ENCODE data around the gene ADARB2. TPM values are rescaled to one million over a fixed set of nuclear protein-coding genes. Genes with fewer than 3 reads are reported as not detected.

ADARB2 gene
- total RNA-seq, 2 donors from 2014 or later: 8.0 to 12.2 TPM

GRCh38 chr10:1578392-1579140 lies 158.8 kb downstream of the ADARB2 start:
- intact Hi-C loops (cut with DNase I): no loop called here
- 58 to 62% methylated on average over 15 to 16 of the region's 19 CpGs for WGBS, 2 donors
- ATAC-seq (no peak), DNase-seq (no peak)
- no peaks in the 10 kb centered on the region for H3K27me3 ChIP-seq
- H3K9me3 ChIP-seq: no peaks in the 10 kb centered on the region
- no peak overlapping the region for H3K27ac ChIP-seq
- no peak overlapping the region for H3K4me3 ChIP-seq
- no peaks in the 10 kb centered on the region for H3K36me3 ChIP-seq (replicated peaks in 1 of 2; ENCODE audit: insufficient read depth in 1 of 2, low read depth in 2 of 2)
- no peaks in the 10 kb centered on the region for H3K4me1 ChIP-seq
- TF ChIP-seq POLR2A (IDR thresholded peaks at IDR 0.05): no peak
- no peak for TF ChIP-seq CTCF (IDR thresholded peaks at IDR 0.05)

DNA sequence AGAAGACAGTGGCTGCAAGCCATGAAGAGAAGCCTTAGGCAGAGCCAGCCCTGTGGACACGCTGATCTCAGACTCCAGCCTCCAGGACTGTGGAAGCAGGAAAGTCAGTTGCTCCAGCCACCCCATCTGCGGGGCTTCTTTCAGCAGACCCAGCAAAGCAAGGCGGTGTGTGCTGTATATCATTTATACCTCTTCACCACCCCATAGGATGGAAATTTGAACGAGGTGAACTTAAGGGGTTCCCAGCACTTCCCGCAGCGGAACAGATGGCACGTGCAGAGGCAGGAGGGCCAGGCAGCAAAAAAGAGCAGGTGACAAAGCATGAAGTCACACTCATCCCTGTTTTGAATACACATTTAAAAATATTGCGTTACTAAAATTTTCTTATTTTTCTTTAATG lies 159.4 kb downstream of the ADARB2 start:
- no peak for DNase-seq
- Histone ChIP-seq H3K36me3 (replicated peaks in 1 of 2; ENCODE audit: insufficient read depth in 1 of 2, low read depth in 2 of 2) (no peaks in the 10 kb centered on the region), H3K9me3 (no peaks in the 10 kb centered on the region), H3K27ac (no peak overlapping the region), H3K27me3 (no peaks in the 10 kb centered on the region), H3K4me1 (no peaks in the 10 kb centered on the region), H3K4me3 (no peak overlapping the region)
- no peak for ATAC-seq
- intact Hi-C loops (cut with DNase I): no loop called here
- TF ChIP-seq CTCF (IDR thresholded peaks at IDR 0.05) (no peak), POLR2A (IDR thresholded peaks at IDR 0.05) (no peak)
- 60 to 71% methylated on average over 8 of the region's 8 CpGs for WGBS, 2 donors

GRCh38 chr10:1577373-1577770 lies 160.0 kb downstream of the ADARB2 start:
- DNase-seq (no peak), ATAC-seq (no peak)
- Histone ChIP-seq H3K27ac (no peak overlapping the region), H3K27me3 (no peaks in the 10 kb centered on the region), H3K4me3 (no peak overlapping the region), H3K4me1 (no peaks in the 10 kb centered on the region), H3K36me3 (replicated peaks in 1 of 2; ENCODE audit: insufficient read depth in 1 of 2, low read depth in 2 of 2) (no peaks in the 10 kb centered on the region), H3K9me3 (no peaks in the 10 kb centered on the region)
- no peak for TF ChIP-seq POLR2A (IDR thresholded peaks at IDR 0.05)
- TF ChIP-seq CTCF (IDR thresholded peaks at IDR 0.05): no peak
- intact Hi-C loops (cut with DNase I): no loop called here
- 64 to 67% methylated on average over 3 to 9 of the region's 9 CpGs for WGBS, 2 donors

GRCh38 chr10:1576467-1577372 lies 160.6 kb downstream of the ADARB2 start:
- ATAC-seq (no peak), DNase-seq (no peak)
- intact Hi-C loops (cut with DNase I): no loop called here
- no peak for TF ChIP-seq POLR2A (IDR thresholded peaks at IDR 0.05)
- TF ChIP-seq CTCF (IDR thresholded peaks at IDR 0.05): no peak
- Histone ChIP-seq H3K9me3 (no peaks in the 10 kb centered on the region), H3K27ac (no peak overlapping the region), H3K27me3 (no peaks in the 10 kb centered on the region), H3K36me3 (replicated peaks in 1 of 2; ENCODE audit: insufficient read depth in 1 of 2, low read depth in 2 of 2) (no peaks in the 10 kb centered on the region), H3K4me1 (no peaks in the 10 kb centered on the region), H3K4me3 (no peak overlapping the region)
- 67 to 68% methylated on average over 3 to 16 of the region's 16 CpGs for WGBS, 2 donors
